HUDEP-2 (cell line): ENCODE measurements around the gene LIN52.

Experiments
- DNase-seq, 76 experiments: peaks; one replicate each; lab custom pipeline; 2025; ENCODE audit not compliant: unreplicated experiment in 76 of 76; lab: John Stamatoyannopoulos, UW

The LIN52 gene

DNA sequence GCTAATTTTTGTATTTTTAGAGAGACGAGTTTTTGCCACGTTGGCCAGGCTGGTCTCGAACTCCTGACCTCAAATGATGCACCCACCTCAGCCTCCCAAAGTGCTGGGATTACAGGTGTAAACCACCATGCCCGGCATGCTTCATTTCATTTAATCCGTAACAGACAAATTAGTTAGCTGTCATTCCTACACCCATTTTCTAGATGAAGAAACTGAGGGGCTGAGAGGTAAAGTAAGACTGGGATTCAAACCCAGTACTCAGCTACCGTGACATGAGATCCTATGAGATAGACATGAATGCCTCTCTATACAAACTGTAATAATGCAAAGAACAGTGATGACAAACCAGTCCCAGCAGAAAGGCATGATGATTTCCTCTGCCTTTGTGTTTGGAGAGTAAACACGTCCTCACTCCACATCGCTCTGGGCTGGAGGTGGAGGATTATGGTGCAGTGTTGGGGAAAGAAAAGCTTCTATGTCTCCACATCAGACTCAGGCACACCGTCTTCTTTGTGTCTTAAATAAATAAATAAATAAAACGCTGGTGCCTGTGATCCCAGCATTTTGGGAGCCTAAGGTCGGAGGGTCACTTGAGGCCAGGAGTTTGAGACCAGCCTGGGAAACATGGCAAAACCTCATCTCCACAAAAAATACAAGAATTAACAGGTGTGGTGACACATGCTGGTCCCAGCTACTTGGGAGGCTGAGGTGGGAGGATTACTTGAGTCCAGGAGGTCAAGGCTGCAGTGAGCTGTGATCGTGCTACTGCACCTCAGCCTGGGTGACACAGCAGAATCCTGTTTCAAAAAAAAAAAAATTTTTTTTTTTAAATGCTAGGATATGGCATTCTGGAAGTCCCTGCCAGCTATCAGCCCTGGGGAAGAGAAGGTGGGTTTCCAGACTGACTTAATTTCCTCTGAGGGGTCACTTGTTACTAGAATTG is 164.9 kb downstream of the LIN52 start:
- no peak for DNase-seq
